ENCODE data around the gene MYL6B.

- TF ChIP-seq, protein P1, sequence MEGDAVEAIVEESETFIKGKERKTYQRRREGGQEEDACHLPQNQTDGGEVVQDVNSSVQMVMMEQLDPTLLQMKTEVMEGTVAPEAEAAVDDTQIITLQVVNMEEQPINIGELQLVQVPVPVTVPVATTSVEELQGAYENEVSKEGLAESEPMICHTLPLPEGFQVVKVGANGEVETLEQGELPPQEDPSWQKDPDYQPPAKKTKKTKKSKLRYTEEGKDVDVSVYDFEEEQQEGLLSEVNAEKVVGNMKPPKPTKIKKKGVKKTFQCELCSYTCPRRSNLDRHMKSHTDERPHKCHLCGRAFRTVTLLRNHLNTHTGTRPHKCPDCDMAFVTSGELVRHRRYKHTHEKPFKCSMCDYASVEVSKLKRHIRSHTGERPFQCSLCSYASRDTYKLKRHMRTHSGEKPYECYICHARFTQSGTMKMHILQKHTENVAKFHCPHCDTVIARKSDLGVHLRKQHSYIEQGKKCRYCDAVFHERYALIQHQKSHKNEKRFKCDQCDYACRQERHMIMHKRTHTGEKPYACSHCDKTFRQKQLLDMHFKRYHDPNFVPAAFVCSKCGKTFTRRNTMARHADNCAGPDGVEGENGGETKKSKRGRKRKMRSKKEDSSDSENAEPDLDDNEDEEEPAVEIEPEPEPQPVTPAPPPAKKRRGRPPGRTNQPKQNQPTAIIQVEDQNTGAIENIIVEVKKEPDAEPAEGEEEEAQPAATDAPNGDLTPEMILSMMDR (IDR thresholded peaks at IDR 0.05): no peak
- TF ChIP-seq EZH2 (IDR thresholded peaks at IDR 0.05): no peak
Observed at GRCh38 chr12:56103066-56103711, 49.2 kb upstream of the MYL6B start.
